ENCODE results near the gene DNAJC6.
A peak's percentile ranks its signal among the peaks of the same experiment; 100 is the strongest.
"Not testable (repeated sequence)": the region's sequence is repeated elsewhere in the genome, so short reads cannot be mapped to it uniquely, and the experiment has no call there.

DNAJC6 gene

DNA sequence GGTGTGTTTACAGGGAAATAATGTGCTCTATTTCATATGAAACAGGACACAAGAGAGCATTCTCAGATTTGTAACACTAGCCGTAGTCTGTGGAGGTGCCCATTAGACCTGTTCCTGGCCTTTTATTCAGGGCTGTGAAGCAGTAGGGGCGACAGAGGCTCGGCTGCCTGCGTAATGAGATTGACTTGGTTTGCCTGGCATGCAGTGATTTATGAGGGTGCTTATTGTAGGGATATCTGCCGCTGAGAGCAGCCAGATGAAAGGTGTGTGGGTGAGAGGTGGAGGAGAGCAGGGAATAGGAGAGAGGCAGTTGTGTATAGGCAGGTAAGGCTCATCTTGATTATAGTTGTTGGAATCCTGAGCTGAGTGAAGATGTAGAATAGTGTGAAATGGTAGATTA, 51.3 kb downstream of the DNAJC6 start:
- DNase-seq = no peak

DNA sequence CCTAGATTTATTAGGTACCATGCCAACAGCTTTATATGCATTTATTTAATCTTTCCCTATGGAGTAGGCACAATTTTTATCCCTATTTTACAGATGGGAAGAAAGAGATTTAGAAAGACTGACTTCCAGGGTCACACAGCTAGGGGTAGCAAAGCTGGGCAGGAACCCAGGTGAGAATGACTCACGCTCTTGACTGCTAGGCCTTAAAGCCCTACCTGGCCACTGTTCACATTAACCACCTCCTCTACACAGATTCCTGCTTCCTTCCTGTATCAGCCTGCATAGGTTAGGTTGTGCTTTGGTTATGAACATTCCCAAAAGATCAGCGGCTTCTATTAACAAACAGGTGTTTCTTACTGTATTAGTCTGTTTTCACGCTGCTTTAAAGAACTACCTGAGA, 53.2 kb downstream of the DNAJC6 start:
- DNase-seq = no peak

- DNase-seq = no peak
These were observed 54.1 kb downstream of the DNAJC6 start for GRCh38 chr1:65363484-65363883.

- DNase-seq = no peak
These were observed 59.1 kb downstream of the DNAJC6 start for GRCh38 chr1:65368403-65368802.

DNA sequence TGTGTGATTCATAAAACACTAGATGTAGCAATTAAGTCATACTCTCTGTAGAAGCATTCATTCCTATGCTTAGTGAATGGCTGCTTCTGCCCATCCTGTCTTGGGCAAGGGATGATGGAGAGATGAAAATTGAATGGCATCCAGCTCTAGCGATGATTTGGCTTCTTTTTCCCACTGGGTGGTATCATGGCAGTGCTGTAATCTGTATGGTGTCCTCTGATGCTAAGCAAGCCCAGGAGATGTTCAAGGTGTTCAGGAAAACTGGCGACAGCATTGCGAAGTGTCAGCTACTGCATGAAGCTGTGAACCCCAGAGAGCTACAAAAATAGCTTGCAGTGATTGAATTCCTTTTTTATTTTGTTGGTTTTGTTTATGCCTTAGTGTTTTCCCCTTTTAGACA, 62.2 kb downstream of the DNAJC6 start:
- peak in 1 of 2 experiments; percentile 10 for DNase-seq

- no peak for DNase-seq
These were observed 63.2 kb downstream of the DNAJC6 start for GRCh38 chr1:65372557-65372956.

GRCh38 chr1:65377496-65378246, 68.3 kb downstream of the DNAJC6 start:
- no peak for DNase-seq

GRCh38 chr1:65378247-65378946, 69.1 kb downstream of the DNAJC6 start:
- no peak for DNase-seq

- not testable (repeated sequence) for DNase-seq
These were observed 75.1 kb downstream of the DNAJC6 start for GRCh38 chr1:65384426-65384825.

- DNase-seq = peak; percentile 68 to 91
These were observed 77.1 kb downstream of the DNAJC6 start for GRCh38 chr1:65386439-65386838.

DNA sequence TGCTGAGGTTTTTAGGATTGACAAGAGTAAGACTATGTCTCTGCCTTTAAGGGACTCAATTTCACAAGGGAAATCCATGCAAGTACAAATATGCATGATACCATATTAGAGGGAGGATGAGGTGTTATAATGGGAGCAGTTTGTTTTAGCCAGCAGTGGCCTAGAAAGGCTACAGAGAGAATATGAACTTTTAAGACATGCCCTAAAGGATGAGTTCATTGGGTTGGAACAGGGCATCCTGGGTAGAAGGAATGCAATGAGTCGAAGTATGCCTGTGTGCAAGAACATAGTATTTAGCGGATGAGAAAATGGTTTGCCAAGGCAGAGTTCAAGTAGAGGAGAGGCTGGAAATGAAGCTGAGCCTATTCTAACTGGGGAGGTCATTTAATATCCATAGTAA, 78.5 kb downstream of the DNAJC6 start:
- DNase-seq = no peak

GRCh38 chr1:65388908-65389695, 79.8 kb downstream of the DNAJC6 start:
- no peak for DNase-seq

- DNase-seq = no peak
These were observed 83.2 kb downstream of the DNAJC6 start for GRCh38 chr1:65392497-65392896.

DNA sequence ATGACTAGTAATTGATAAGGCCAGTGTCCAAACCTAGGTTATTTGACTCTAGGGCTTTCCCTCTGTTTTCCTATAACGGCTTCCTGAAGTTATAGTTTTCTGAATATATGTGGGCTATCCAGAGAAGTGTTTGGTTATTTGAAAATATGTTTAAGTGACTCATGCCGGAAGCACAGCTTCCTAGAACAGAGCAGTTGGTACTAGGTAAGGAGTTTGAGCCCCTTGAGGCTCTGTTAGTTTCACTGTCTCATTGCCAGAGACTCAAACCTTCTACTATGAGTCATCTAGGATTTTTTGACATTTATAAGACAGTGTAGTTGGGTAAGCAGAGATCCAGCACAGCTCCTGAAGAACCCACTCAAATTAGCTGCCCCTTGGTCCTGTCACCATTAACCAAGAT, 84.0 kb downstream of the DNAJC6 start:
- no peak for DNase-seq

DNA sequence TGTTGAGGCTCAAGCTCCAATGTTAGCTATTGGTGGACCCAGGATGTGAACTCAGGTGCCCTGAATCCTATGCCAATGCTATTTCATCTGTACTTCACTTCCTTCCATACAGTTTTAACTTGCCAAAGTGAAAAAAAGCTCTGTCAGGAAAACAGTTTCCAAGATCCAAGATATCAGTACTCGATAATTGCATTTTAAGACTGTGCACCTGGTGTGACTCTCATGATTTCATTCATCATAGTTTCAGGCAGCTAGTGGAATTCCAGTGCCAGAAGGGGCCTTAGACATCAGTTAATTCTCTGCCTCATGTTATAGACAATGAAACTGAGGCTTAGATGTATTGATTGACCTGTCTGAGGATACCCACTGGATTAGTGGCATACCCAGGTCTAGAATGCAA, 84.6 kb downstream of the DNAJC6 start:
- no peak for DNase-seq

DNA sequence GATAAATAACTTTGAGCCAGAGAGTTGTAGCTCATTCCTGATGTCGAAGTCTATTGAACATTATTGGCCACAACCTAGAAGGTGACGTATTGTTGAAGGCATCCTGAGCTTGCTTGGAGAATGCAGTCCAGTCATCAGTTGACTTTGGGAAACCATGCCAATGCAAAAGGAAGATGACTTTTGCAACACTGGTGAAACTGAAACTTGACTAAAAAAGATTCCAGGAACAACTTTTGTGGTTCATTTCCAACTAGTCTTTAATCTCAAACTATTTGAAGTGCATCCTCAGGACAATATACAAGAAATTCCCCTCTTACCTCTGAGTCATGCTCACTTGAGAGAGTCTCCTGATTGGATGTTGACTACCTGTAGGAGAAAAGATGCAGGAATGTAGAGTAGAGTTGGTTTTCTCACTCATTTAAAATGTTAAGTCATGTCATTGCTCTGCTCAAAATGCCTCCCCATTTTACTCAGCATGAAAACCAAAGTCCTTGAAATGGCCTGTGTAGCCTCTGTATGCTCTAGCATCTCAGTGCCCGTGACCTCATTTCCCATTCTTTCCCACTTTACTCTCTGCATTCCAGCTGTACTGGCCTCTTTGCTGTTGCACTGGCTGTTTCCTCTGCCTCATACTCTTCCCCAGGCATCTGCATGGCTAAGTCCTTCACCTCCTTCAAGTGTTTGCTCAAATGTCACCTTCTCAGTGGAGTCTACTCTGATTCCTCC, 86.7 kb downstream of the DNAJC6 start:
- DNase-seq = no peak

- no peak for DNase-seq
These were observed 88.7 kb downstream of the DNAJC6 start for GRCh38 chr1:65398083-65398482.

- DNase-seq = no peak
These were observed 89.7 kb downstream of the DNAJC6 start for GRCh38 chr1:65399003-65399402.

DNA sequence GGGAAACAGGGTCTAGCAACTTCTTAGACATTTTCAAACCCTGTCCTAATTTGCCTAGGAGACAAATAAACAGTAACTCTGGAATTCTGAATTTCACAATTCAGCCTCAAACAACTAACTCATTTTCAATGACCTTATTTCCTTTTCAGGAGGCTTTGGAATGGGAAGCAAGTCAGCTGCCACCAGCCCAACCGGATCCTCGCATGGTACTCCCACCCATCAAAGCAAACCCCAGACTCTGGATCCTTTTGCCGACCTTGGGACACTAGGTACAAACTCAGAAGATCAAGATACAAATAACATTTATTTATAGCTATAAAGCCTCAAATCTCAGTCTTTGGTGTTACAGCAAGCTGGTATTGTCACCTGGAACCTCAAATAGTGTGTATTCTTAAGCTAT, 92.3 kb downstream of the DNAJC6 start:
- no peak for DNase-seq

- no peak for DNase-seq
These were observed 95.6 kb downstream of the DNAJC6 start for GRCh38 chr1:65404941-65405340.

DNA sequence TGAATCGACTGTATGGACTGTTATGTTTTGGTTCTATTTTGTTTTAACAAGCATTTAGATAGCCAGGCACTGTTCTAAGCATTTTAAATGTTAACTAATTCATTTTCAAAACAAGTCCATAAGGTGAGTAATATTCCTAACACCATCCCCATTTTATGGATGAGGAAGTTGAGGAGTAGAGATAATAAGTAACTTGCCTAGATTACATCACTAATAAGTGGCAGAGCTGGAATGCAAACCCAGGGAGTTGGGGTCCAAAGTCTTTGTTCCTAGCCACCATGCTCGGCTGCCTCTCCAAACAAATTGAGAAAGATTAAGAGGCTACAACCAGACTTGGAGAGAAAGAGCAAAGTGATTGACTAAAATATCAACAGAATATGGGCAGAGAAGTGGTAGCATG, 98.5 kb downstream of the DNAJC6 start:
- DNase-seq = no peak

- no peak for DNase-seq
These were observed 100.0 kb downstream of the DNAJC6 start for GRCh38 chr1:65409314-65409713.

GRCh38 chr1:65409816-65410326, 100.5 kb downstream of the DNAJC6 start:
- no peak for DNase-seq

Measured in cerebellar nuclear complex (tissue), 1 donor.